Measurements from ENCODE around the gene NLK. TPM values are rescaled to one million over a fixed set of nuclear protein-coding genes. Genes with fewer than 3 reads are reported as not detected.

NLK gene
- total RNA-seq, 4 donors from 2014 or later: 24.7 to 37.5 (median 32.4) TPM

DNA sequence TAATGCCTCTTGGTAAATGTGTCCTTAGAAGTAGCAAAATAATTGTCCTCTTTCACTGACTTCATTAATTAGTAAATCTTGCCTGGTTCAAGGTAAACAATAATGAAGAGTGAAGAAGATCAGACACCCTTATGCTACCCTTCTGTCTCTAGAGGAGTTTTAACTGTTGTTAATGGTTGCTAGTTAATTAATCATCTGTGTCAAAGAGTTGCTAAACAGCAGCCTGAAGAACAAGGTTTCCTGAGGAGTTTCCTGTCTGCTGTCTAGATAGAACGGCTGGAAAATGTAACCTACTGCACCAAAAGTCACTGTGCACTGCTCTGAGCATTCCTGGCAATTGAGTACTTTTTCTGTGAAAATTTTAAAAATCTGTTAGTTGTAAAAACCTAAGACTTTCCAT lies 131.3 kb downstream of the NLK start:
- Histone ChIP-seq H3K36me3 (peaks cover 0 to 31% (median 0%) of the 10 kb centered on the region in 3 donors), H3K27me3 (no peaks in the 10 kb centered on the region), H3K9me3 (no peaks in the 10 kb centered on the region), H3K4me3 (no peak overlapping the region), H3K4me1 (no peaks in the 10 kb centered on the region), H3K27ac (no peak overlapping the region)
- no peak for DNase-seq (ENCODE audit: low spot score in 2 of 2)
- 31 to 46% methylated on average over 1 of the region's 1 CpG for WGBS, 2 donors
- TF ChIP-seq EP300 (IDR thresholded peaks at IDR 0.05): no peak
- TF ChIP-seq, protein P1, sequence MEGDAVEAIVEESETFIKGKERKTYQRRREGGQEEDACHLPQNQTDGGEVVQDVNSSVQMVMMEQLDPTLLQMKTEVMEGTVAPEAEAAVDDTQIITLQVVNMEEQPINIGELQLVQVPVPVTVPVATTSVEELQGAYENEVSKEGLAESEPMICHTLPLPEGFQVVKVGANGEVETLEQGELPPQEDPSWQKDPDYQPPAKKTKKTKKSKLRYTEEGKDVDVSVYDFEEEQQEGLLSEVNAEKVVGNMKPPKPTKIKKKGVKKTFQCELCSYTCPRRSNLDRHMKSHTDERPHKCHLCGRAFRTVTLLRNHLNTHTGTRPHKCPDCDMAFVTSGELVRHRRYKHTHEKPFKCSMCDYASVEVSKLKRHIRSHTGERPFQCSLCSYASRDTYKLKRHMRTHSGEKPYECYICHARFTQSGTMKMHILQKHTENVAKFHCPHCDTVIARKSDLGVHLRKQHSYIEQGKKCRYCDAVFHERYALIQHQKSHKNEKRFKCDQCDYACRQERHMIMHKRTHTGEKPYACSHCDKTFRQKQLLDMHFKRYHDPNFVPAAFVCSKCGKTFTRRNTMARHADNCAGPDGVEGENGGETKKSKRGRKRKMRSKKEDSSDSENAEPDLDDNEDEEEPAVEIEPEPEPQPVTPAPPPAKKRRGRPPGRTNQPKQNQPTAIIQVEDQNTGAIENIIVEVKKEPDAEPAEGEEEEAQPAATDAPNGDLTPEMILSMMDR (IDR thresholded peaks at IDR 0.05): no peak
- no peak for TF ChIP-seq POLR2A (IDR thresholded peaks at IDR 0.05)

DNA sequence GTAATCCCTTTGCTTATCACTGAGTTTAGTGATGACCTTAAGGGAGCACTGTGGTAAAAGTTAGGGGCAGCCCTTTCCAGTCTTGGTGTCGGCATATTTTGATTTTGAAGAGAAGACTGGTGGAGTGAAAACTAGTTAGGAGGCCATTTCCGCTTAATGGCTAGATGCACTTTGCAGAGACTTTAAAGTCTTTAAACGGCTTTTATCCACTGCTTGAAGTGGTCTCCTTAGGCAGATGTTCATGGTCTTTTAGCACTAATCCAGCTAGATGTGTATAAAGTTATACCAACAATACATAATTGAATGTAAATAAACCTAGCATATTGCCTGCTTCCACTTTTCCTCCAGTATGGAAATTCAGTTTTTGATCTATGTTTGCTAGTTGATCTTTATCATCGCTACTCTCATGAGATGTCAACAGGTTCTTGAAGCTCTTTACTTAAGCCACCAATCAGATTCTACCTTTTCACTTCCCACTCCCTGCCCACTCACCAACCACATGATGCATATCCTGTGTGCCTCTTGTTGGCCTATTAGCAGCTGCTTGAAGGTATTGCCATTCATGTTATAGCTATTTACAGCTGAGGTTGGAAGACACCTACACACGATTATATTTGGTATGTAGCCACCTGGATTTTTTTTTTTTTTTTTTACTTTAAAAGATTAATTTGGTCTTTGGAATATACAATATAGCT lies 132.0 kb downstream of the NLK start:
- H3K27ac ChIP-seq: no peak overlapping the region
- H3K4me1 ChIP-seq: no peaks in the 10 kb centered on the region
- no peak for DNase-seq (ENCODE audit: low spot score in 2 of 2)
- no peaks in the 10 kb centered on the region for H3K27me3 ChIP-seq
- H3K4me3 ChIP-seq: no peak overlapping the region
- 84% methylated on average over 5 of the region's 5 CpGs for WGBS, 2 donors
- TF ChIP-seq EP300 (IDR thresholded peaks at IDR 0.05): no peak
- TF ChIP-seq, protein P1 (IDR thresholded peaks at IDR 0.05): no peak
- no peak for TF ChIP-seq POLR2A (IDR thresholded peaks at IDR 0.05)
- H3K36me3 ChIP-seq: peaks cover 0 to 26% (median 0%) of the 10 kb centered on the region in 3 donors
- H3K9me3 ChIP-seq: no peaks in the 10 kb centered on the region

- no peak overlapping the region for H3K4me3 ChIP-seq
- DNase-seq (ENCODE audit: low spot score in 2 of 2): no peak
- no peak overlapping the region for H3K27ac ChIP-seq
- no peaks in the 10 kb centered on the region for H3K4me1 ChIP-seq
- 93 to 96% methylated on average over 2 of the region's 2 CpGs for WGBS, 2 donors
- no peaks in the 10 kb centered on the region for H3K9me3 ChIP-seq
- H3K27me3 ChIP-seq: no peaks in the 10 kb centered on the region
- H3K36me3 ChIP-seq: peaks cover 0 to 21% (median 0%) of the 10 kb centered on the region in 3 donors
- no peak for TF ChIP-seq EP300 (IDR thresholded peaks at IDR 0.05)
Observed at GRCh38 chr17:28177351-28177750, 134.9 kb downstream of the NLK start.

DNA sequence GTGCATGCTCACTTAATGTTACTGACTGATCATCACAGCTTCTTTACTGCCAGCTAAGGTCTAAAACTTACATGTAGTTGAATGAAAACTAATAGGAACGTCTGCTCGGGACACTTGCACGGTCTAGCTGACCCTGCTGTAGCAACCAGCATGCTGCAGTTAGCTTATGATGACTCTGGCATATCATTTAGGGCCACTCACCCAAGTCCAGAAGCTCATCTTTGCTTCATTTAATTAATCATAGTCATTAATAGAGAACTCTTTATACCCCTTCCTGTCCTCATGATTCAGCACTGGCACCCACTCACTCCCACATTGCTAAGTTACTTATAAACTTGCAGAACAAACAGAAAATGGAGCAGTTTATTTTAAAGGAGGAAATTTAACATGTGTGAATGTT lies 136.3 kb downstream of the NLK start:
- no peaks in the 10 kb centered on the region for H3K9me3 ChIP-seq
- H3K4me1 ChIP-seq: no peaks in the 10 kb centered on the region
- no peak overlapping the region for H3K4me3 ChIP-seq
- no peak overlapping the region for H3K27ac ChIP-seq
- DNase-seq (ENCODE audit: low spot score in 2 of 2): no peak
- WGBS, 2 donors: 79 to 100% methylated on average over 3 of the region's 3 CpGs
- H3K27me3 ChIP-seq: no peaks in the 10 kb centered on the region
- H3K36me3 ChIP-seq: peaks cover 0 to 7% (median 0%) of the 10 kb centered on the region in 3 donors
- TF ChIP-seq EP300 (IDR thresholded peaks at IDR 0.05) (no peak), POLR2A (IDR thresholded peaks at IDR 0.05) (no peak)
- TF ChIP-seq, protein P1 (IDR thresholded peaks at IDR 0.05): no peak

DNA sequence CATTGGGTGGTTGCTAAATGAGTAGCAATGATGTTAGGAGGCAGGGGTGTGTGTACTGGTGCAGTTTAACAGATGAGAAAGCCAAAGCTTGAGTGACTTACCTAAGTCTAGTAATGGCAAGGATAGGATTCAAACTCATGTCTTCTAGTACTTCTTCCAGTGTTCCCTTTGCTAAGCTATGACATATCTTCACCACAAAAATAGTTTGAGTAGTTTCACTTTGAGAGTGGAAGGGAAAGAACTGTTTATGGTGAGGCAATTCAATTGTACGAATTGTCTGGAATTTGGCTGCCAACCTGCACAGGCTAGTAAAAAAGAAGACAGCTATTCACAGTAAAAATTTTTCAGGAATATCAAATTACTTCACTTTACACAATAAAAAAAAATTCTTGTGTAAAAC lies 138.0 kb downstream of the NLK start:
- 47 to 55% methylated on average over 1 of the region's 1 CpG for WGBS, 2 donors
- Histone ChIP-seq H3K36me3 (peaks cover 0 to 17% (median 0%) of the 10 kb centered on the region in 3 donors), H3K27ac (no peak overlapping the region), H3K9me3 (no peaks in the 10 kb centered on the region), H3K4me3 (no peak overlapping the region), H3K4me1 (no peaks in the 10 kb centered on the region), H3K27me3 (no peaks in the 10 kb centered on the region)
- no peak for DNase-seq (ENCODE audit: low spot score in 2 of 2)
- TF ChIP-seq POLR2A (IDR thresholded peaks at IDR 0.05) (no peak), EP300 (IDR thresholded peaks at IDR 0.05) (no peak)
- TF ChIP-seq, protein P1 (IDR thresholded peaks at IDR 0.05): no peak

Data from tibial nerve (tissue), 4 donors.